IPS-NIHi7 (cell line): ENCODE results near the gene SIAH2.

Source experiments
- DNase-seq: peaks from one replicate; pipeline ENCODE4 v3.0.0; 2012; ENCODE audit warnings: mixed read lengths; ENCODE audit errors: extremely low spot score

Gene SIAH2

DNA sequence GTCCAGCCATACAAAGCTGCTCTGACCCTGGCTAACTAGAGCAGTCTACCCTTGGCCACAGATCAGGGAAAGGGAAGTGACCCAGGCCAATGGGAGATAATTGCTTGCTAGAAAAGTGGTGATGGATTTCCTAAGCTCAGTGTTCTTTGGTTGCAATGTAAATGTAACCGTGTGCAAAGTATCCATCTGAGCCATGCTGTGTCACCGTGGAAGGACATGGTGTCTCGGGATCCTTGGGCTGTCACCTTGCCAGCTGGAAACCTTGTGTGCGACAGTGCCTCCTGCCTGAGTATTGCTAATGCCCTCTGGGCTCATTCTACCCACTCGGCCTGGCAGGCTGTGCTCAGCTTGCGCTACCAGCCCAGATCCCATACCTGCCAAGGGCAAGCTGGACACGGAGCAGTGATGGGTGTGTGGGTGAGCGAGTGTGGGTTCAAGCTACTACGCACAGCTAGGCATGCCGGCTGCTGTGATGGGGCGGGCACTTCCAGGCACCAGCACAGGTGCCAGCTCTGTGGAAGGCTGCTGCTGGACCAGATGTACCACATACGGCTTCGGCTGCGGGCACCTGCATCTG lies 10.7 kb upstream of the SIAH2 start:
- DNase-seq: no peak

GRCh38 chr3:150771600-150771999 lies 8.6 kb upstream of the SIAH2 start:
- no peak for DNase-seq

- no peak for DNase-seq
These were observed 7.7 kb upstream of the SIAH2 start for GRCh38 chr3:150770681-150771080.

DNA sequence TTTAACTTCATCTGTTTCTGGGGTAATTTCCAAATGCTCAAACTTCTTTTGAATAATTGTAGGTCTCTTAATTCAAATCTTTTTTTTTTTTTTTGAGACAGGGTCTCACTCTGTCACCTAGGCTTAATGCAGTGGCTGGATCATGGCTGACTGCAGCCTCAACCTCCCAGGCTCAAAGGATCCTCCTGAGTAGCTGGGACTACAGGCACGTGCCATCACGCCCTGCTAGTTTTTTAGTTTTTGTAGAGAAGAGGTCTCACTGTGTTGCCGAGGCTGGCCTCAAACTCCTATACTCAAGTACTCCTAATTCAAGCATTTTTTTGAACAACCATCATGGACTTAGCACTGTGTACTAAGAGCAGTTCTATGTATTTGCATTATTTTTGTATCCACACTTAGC lies 3.8 kb upstream of the SIAH2 start:
- no peak for DNase-seq

DNA sequence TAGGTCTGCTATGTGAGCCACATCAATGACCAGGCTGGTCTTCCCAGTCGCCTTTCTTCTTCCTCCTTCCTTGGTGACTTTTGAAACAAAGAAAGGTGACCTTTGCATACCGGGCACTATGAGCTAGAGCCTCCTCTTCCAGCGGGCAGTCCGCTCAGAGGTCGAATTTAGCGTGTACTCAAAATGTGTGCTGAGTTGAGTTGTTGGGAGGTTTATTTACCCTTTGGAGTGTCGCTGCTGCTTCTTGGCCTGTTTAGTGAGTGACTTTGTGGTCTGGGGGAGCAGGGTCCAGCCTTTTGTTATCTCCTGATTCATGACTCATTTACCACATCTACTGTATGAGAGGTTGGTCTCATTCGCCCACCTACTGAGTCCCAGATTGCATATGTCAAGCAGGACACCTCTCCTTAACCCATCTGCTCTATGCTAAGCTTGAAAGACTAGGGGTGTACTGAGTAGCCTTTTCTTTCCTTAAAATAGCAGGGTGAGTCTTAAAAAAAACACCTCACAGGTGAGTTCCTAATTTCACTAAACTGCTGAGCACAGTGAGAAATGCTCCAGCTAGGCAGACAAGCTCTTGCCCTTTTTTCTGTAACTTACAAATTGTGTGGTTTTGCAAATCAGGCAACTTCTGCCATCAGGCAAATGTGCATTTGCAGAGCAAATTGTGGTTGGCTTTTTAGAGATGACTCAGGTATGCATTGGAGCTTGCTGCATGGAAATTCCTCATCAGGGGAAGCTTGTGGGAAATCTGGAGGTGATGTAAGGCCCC lies 3.2 kb upstream of the SIAH2 start:
- DNase-seq: peak; percentile 25

GRCh38 chr3:150764967-150765366 lies 2.0 kb upstream of the SIAH2 start:
- no peak for DNase-seq

DNA sequence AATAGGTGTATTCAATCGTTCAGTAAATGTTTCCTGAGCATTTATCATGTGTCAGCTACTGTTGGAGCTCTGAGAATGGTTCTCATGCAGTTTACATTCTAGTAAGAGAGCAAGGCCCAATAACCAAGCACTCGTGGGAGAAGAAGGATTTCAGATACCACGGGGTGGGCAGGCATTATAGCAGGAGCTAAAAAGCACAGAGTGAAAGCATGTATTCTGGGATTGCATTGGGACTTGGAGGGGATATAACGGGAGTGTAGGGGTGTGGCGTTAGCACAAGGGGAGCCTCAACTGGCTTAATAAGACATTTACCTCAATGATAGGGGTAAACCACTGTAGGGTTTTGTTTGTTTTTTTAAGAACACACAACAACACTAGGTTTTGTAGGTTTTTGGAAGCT lies 1.6 kb upstream of the SIAH2 start:
- DNase-seq: no peak

- DNase-seq: peak; percentile 50
These were observed 993 bp upstream of the SIAH2 start for GRCh38 chr3:150763841-150764483.

GRCh38 chr3:150762662-150763121 lies 277 bp downstream of the SIAH2 start:
- no peak for DNase-seq

GRCh38 chr3:150761831-150762661 lies 923 bp downstream of the SIAH2 start:
- DNase-seq: peak; percentile 45

DNA sequence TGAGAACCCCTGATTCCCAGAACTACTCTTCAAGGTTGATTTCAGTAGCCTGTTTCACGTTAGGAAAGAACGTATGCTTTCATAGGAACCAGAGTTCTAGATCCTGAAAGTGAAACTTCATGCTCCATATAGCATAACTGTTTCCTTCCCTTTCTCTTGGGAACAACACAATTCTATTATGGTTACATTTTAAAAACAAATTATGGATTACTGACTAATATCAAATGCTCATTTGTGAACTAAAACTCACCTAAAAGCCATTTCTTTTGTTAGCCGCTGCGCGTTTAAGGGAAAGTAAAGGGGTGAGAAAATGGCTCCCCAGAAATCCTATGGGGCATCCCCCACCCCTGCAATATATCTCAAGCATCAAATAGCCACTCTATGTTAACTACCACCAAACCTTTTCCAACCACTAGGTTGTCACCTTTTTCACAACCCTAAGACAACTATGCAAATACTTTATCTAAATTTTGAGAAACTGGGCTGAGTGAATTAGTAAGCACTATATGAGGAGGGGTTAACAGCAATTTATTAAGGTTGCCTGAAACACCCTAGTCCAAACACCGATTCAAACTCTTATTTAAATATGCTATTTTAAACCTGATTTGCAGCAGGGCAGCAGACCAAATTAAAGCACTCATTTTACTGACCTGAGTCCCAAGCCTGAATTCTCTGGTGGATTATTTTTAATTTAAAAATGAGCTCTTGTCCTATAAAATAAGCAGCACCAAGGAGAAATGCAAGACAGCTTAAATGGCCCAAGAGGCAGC lies 2.4 kb downstream of the SIAH2 start:
- DNase-seq: no peak

DNA sequence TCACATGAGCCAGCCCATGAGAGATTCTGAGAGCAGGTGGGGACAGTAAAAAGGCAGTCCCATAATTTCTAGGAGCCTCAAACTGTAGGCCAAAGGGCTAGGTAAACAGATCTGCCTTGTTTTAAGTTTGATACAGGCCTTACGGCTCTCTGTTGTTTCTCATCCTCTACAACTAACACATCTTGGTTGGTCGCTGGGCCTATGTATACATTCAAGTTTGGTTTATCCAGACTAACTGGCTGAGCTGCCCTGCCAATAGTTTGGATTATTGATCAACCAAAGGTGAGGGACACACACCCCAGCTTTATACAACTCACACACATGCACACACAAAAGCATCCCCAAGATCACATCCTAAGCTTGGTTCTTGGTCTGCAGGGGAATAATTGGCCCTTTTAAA lies 3.0 kb downstream of the SIAH2 start:
- DNase-seq: no peak

- DNase-seq: no peak
These were observed 3.6 kb downstream of the SIAH2 start for GRCh38 chr3:150759319-150759718.

DNA sequence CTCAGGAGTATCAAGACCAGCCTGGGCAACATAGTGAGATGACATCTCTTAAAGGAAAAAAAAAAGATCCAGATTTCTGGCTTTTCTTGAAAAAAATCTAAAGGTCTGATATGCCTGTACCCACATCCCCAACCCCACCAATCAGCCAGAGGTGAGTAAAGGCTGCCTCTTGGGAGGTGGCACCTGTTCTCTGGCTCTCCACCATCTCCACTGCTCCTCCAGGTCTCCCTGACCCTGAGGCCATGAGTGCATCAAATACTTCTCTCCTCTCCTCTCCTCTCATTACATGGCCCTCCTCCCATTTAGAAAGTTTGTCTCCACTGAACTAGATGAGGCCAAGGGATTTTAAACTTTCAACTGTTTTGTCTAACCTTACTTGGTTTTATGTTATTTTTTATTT lies 5.2 kb downstream of the SIAH2 start:
- DNase-seq: no peak

DNA sequence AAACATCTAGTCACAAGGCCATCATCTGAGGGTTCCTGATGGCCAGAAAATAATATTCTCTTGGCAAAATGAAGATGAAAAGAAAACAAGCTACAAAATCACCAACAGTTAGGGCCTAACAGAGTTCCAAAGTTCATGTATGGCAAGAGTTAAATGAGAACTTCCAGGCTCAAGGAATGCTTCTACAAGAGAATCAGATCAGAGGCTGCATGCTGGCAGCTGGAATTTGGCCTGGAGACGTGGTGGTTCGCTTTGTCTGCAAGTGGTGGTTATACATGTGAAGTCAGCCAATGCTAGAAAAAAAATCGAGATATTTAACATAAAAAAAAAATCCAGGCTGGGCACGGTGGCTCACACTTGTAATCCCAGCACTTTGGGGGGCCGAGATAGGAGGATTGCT lies 5.6 kb downstream of the SIAH2 start:
- no peak for DNase-seq

- no peak for DNase-seq
These were observed 6.4 kb downstream of the SIAH2 start for GRCh38 chr3:150756491-150757059.

- no peak for DNase-seq
These were observed 7.1 kb downstream of the SIAH2 start for GRCh38 chr3:150755902-150756301.

DNA sequence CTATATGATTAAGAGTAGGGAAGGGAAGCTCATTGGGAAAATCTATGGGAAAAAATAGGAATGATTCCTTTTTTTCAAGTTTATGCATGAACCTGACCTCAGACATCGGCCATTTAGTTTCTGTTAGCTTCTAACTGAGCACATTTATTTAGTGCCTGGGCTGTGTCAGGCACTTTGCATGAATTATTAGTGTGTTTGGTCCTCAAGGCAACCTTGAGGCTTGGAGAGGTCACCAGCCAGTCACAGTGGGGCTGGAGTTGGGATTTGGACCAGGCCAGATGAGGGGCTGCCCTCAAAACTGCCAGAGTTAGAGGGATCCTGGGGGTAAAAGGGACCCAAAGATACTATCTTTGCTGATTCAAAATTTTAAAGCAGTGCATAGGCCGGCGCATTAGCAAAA lies 8.1 kb downstream of the SIAH2 start:
- DNase-seq: no peak

GRCh38 chr3:150751781-150752263 lies 11.1 kb downstream of the SIAH2 start:
- no peak for DNase-seq

DNA sequence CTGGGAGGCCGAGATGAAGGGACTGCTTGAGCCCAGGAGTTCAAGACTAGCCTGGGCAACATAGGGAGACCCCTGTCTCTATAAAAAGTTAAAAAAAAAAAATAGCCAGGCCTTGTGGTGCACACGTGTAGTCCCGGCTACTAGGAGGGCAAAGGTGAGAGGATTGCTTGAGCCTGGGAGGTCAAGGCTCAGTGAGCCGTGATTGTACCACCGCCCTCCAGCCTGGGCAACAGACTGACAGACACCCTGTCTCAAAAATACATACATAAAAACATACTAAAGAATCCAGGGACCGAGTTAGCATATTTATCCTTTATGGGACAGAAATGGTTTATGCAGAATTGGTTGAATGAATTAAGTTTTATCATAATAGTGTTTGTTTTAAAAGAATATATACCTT lies 13.7 kb downstream of the SIAH2 start:
- no peak for DNase-seq

GRCh38 chr3:150748684-150749047 lies 14.3 kb downstream of the SIAH2 start:
- no peak for DNase-seq
